IMR-90 (cell line): ENCODE data around the gene ARHGAP21. TPM values are rescaled to one million over a fixed set of nuclear protein-coding genes. Genes with fewer than 3 reads are reported as not detected.

ENCODE experiments used
- ATAC-seq: fragments of 200-7000 bp; cut with Tn5 transposase; 2 replicates; pipeline ENCODE4 v1.9.1; 2020; ENCODE audit warnings: low read depth, mild to moderate bottlenecking, moderate library complexity
- BruUV-seq: library from RNA; stranded (reverse); fragments of 400-500 nt; replicated peaks from 2 replicates; lab custom pipeline; 2021; lab: Mats Ljungman, UMichigan
- CTCF ChIA-PET: fragments of 300-600 bp; formaldehyde crosslinking; extraction: SDS; loops from one replicate; lab custom pipeline; 2021; ENCODE audit warnings: antibody characterized with exemption; lab: Yijun Ruan, JAX
- POLR2A ChIA-PET: fragments of 300-600 bp; sonication (Branson Sonifier 250); formaldehyde crosslinking; loops from one replicate; lab custom pipeline; 2022; ENCODE audit warnings: antibody characterized with exemption; ENCODE audit not compliant: unreplicated experiment; lab: Charles Lee
- DNase-seq: peaks from one replicate; pipeline ENCODE4 v3.0.0; 2013
- H2AFZ ChIP-seq: replicated peaks from 2 replicates; pipeline ENCODE3; 2013; ENCODE audit warnings: low read length, mild to moderate bottlenecking; ENCODE audit not compliant: poor library complexity
- H2AK5ac ChIP-seq: 2 replicates; pipeline ENCODE4 v1.6.1; 2013; ENCODE audit warnings: low read depth, low read length, inconsistent platforms
- H2AK9ac ChIP-seq: replicated peaks from 2 replicates; pipeline ENCODE3; 2013; ENCODE audit warnings: mild to moderate bottlenecking, low read depth, low read length, moderate library complexity; ENCODE audit not compliant: poor library complexity
- H2BK120ac ChIP-seq: 2 replicates; pipeline ENCODE4 v1.6.1; 2013; ENCODE audit warnings: low read depth, low read length, inconsistent platforms
- H2BK15ac ChIP-seq: 3 replicates; pipeline ENCODE4 v1.6.1; 2013; ENCODE audit warnings: low read depth, low read length, inconsistent platforms
- H2BK20ac ChIP-seq: 2 replicates; pipeline ENCODE4 v1.6.1; 2013; ENCODE audit warnings: low read depth, mild to moderate bottlenecking, inconsistent platforms, low read length, moderate library complexity
- H2BK5ac ChIP-seq: 2 replicates; pipeline ENCODE4 v1.6.1; 2013; ENCODE audit warnings: mild to moderate bottlenecking, low read depth, low read length, inconsistent platforms; ENCODE audit not compliant: poor library complexity, severe bottlenecking
- H3K14ac ChIP-seq: replicated peaks from 2 replicates; pipeline ENCODE4 v1.6.1; 2013; ENCODE audit warnings: low read depth, low read length, inconsistent platforms
- H3K18ac ChIP-seq: 2 replicates; pipeline ENCODE4 v1.6.1; 2013; ENCODE audit warnings: low read depth, low read length, control low read depth
- H3K23ac ChIP-seq: 2 replicates; pipeline ENCODE4 v1.6.1; 2013; ENCODE audit warnings: low read depth, low read length, inconsistent platforms
- H3K27ac ChIP-seq: 2 replicates; pipeline ENCODE4 v1.5.1; 2013; ENCODE audit warnings: mild to moderate bottlenecking, control low read depth, low read length; ENCODE audit not compliant: insufficient read depth
- H3K27me3 ChIP-seq: 2 replicates; pipeline ENCODE4 v1.6.1; 2013; ENCODE audit warnings: low read length; ENCODE audit not compliant: control insufficient read depth, insufficient read depth
- H3K36me3 ChIP-seq: 2 replicates; pipeline ENCODE4 v1.6.1; 2013; ENCODE audit warnings: low read length, mixed read lengths; ENCODE audit not compliant: control insufficient read depth, insufficient read depth
- H3K4ac ChIP-seq: 2 replicates; pipeline ENCODE4 v1.6.1; 2013; ENCODE audit warnings: low read depth, low read length, inconsistent platforms
- H3K4me1 ChIP-seq: 2 replicates; pipeline ENCODE4 v1.6.1; 2013; ENCODE audit warnings: low read length, mixed read lengths; ENCODE audit not compliant: control insufficient read depth, insufficient read depth
- H3K4me2 ChIP-seq: 2 replicates; pipeline ENCODE4 v1.6.1; 2013; ENCODE audit warnings: low read depth, mild to moderate bottlenecking, control low read depth, low read length, moderate library complexity
- H3K4me3 ChIP-seq: 2 replicates; pipeline ENCODE4 v1.5.1; 2013; ENCODE audit warnings: low read depth, mild to moderate bottlenecking, control low read depth, low read length, moderate library complexity; ENCODE audit not compliant: insufficient read depth
- H3K56ac ChIP-seq: 2 replicates; pipeline ENCODE4 v1.6.1; 2013; ENCODE audit warnings: low read length, inconsistent platforms; ENCODE audit not compliant: insufficient read depth; ENCODE audit errors: extremely low read depth
- H3K79me1 ChIP-seq, 2 experiments: 2 replicates each; pipeline ENCODE4 v1.6.1; 2013; ENCODE audit warnings: low read length in 2 of 2, inconsistent platforms in 1 of 2, low read depth in 1 of 2
- H3K9ac ChIP-seq: 2 replicates; pipeline ENCODE4 v1.6.1; 2013; ENCODE audit warnings: low read depth, low read length, control low read depth
- H3K9me1 ChIP-seq: 2 replicates; pipeline ENCODE4 v1.6.1; 2013; ENCODE audit warnings: low read length, inconsistent platforms; ENCODE audit not compliant: insufficient read depth
- H3K9me3 ChIP-seq: 2 replicates; pipeline ENCODE4 v1.6.1; 2013; ENCODE audit warnings: low read length; ENCODE audit not compliant: control insufficient read depth, insufficient read depth
- H4K20me1 ChIP-seq: 2 replicates; pipeline ENCODE4 v1.6.1; 2013; ENCODE audit warnings: low read length, inconsistent platforms; ENCODE audit not compliant: insufficient read depth
- H4K5ac ChIP-seq: 2 replicates; pipeline ENCODE4 v1.6.1; 2013; ENCODE audit warnings: mild to moderate bottlenecking, low read depth, low read length, control low read depth
- H4K8ac ChIP-seq, 2 experiments: 2 replicates each; pipeline ENCODE4 v1.6.1; 2013; ENCODE audit warnings: low read depth in 2 of 2, low read length in 2 of 2, control low read depth in 1 of 2, inconsistent platforms in 1 of 2
- H4K91ac ChIP-seq: 2 replicates; pipeline ENCODE4 v1.6.1; 2013; ENCODE audit warnings: low read depth, low read length, inconsistent platforms; ENCODE audit not compliant: insufficient read depth
- BHLHE40 ChIP-seq: fragments of 150-350 bp; IDR thresholded peaks from 2 replicates; pipeline ENCODE4 v1.6.1; 2016; ENCODE audit warnings: mild to moderate bottlenecking, low read depth, low read length
- CEBPB ChIP-seq: IDR thresholded peaks from 2 replicates; pipeline ENCODE4 v1.6.1; 2012; ENCODE audit warnings: low read depth, low read length, improper control_type of control experiment
- MAFK ChIP-seq: IDR thresholded peaks from 2 replicates; pipeline ENCODE4 v1.6.1; 2012; ENCODE audit warnings: low read depth, low read length, improper control_type of control experiment
- MAZ ChIP-seq: IDR thresholded peaks from 2 replicates; pipeline ENCODE4 v1.6.1; 2012; ENCODE audit warnings: low read depth, mild to moderate bottlenecking, low read length, improper control_type of control experiment, moderate library complexity, borderline replicate concordance
- NFE2L2 ChIP-seq: fragments of 150-350 bp; IDR thresholded peaks from 2 replicates; pipeline ENCODE4 v1.6.1; 2016; ENCODE audit warnings: low read depth, mild to moderate bottlenecking, low read length
- RAD21 ChIP-seq: IDR thresholded peaks from 2 replicates; pipeline ENCODE4 v1.6.1; 2012; ENCODE audit warnings: low read length, improper control_type of control experiment
- RFX5 ChIP-seq: IDR thresholded peaks from 2 replicates; pipeline ENCODE4 v1.8.0; 2012; ENCODE audit warnings: low read depth, mild to moderate bottlenecking, low read length, moderate library complexity
- WGBS, 2 experiments: methylation state at CpG; one replicate each; pipeline versions ENCODE4 v1.1.5 to v1.1.7; 2013; ENCODE audit warnings: missing lambda C conversion rate in 2 of 2; ENCODE audit not compliant: insufficient read length in 1 of 2; ENCODE audit errors: extremely low coverage in 2 of 2; 5-methylcytosine and 5-hydroxymethylcytosine counted together
- dilution Hi-C: fragments of 300-500 bp; cut with HindIII; formaldehyde crosslinking; loops from one replicate; pipeline ENCODE4 v1.14.3; 2018; ENCODE audit warnings: low sequenced_read_pairs; ENCODE audit not compliant: unreplicated experiment
- in situ Hi-C: fragments of 300-500 bp; cut with MboI; formaldehyde crosslinking; loops from 3 replicates; pipeline ENCODE4 v1.14.3; 2019; ENCODE audit warnings: low sequenced_read_pairs, inconsistent platforms, mixed read lengths
- intact Hi-C: fragments of 100-400 bp; cut with micrococcal nuclease; formaldehyde crosslinking; loops from 2 replicates; pipeline ENCODE4 v1.10.0; 2022
- polyA plus RNA-seq, 3 experiments: library from polyadenylated mRNA; depleted of rRNA; stranded (reverse); fragments of >200 nt; gene quantifications; 2 replicates each; pipeline ENCODE4 v1.2.3, GENCODE V29; 2012; ENCODE audit warnings: low replicate concordance in 1 of 3
- total RNA-seq: library from RNA; depleted of rRNA; stranded (reverse); fragments of >200 nt; gene quantifications from 2 replicates; pipeline ENCODE4 v1.2.3, GENCODE V29; 2012
- TF ChIP-seq, protein P1 (sequence below): fragments of 150-350 bp; IDR thresholded peaks from 2 replicates; pipeline ENCODE4 v1.6.1; 2016; ENCODE audit warnings: low read depth, mild to moderate bottlenecking, low read length, moderate library complexity, borderline replicate concordance
- TF ChIP-seq, protein P2 (sequence below): fragments of 150-350 bp; IDR thresholded peaks from 2 replicates; pipeline ENCODE4 v1.6.1; 2017; ENCODE audit warnings: mild to moderate bottlenecking, antibody characterized with exemption, low read length, low read depth

The ARHGAP21 gene
- total and polyA plus RNA-seq, 2 of the 4 experiments (the other 2 are of a cell fraction), result 43.3 to 94.3 TPM

DNA sequence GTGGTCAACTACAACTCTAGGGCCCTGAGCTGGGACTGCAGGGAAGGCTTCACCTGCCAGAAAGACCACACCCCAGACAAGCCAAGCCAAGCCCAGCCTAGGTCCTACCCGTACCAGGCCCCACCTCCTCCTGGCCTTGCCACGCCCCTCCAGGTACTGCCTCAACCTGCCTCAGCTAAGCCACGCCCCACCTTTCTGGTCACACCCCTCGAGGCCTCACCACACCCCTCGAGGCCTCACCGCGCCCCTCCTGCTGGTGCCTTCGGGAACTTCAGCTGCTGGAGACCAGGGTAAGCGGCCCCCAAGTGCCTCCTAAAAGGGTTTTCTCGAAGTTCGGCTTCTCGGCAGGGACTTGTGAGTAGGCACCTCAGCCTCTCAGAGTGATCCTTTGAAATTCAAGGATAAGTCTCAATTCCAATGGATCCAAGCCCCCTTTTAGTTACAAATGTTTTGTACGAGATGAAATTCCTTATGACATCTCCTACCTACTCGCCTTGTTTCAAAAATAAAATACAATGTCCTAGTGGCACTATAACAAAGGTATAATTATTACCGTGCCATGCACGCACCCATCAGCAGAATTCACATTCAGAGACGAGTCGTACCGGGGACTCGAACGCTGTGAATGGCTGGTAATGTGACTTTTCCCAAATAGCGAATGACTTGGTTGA is 171.2 kb downstream of the ARHGAP21 start (continued):
- TF ChIP-seq, protein P1, sequence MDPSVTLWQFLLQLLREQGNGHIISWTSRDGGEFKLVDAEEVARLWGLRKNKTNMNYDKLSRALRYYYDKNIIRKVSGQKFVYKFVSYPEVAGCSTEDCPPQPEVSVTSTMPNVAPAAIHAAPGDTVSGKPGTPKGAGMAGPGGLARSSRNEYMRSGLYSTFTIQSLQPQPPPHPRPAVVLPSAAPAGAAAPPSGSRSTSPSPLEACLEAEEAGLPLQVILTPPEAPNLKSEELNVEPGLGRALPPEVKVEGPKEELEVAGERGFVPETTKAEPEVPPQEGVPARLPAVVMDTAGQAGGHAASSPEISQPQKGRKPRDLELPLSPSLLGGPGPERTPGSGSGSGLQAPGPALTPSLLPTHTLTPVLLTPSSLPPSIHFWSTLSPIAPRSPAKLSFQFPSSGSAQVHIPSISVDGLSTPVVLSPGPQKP, result no peak
- TF ChIP-seq NFE2L2, result no peak

DNA sequence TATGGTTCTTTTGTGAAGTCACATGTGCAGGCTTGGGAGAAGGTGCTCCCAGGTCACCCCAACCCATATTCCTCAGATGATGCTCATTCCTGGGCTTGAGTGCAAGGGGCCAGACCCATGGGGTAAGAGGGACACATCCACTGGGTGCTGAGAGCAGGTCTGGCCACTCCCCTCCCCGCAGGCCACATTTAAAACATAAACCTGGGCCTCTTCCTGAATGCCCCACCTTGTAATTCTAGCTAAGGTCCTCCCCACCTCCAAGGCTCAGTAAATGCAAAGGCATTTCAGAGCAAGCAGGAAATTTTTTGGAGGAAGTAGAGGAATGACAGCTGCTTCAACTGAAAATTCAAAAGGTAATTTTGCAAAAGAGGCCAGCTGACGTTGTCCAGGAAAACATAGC is 172.5 kb downstream of the ARHGAP21 start:
- no TSS peak for BruUV-seq
- Histone ChIP-seq H3K4me1 (no peaks in the 10 kb centered on the region), H4K8ac (no peak overlapping the region), H3K14ac (no peak overlapping the region), H2BK5ac (no peak overlapping the region), H3K9ac (no peak overlapping the region), H3K9me3 (no peaks in the 10 kb centered on the region), H3K79me1 (no peaks in the 10 kb centered on the region), H3K18ac (no peak overlapping the region), H2BK15ac (no peak overlapping the region), H4K91ac (no peak overlapping the region), H3K36me3 (peaks cover 2% of the 10 kb centered on the region; the same call in 1 of the 2 replicates), H2BK120ac (no peak overlapping the region), H3K9me1 (no peaks in the 10 kb centered on the region), H2AFZ (no peak overlapping the region), H3K27me3 (peaks cover 3% of the 10 kb centered on the region; the same call in 1 of the 2 replicates), H3K23ac (no peak overlapping the region), H3K27ac (no peak overlapping the region), H3K56ac (no peak overlapping the region), H2BK20ac (no peak overlapping the region), H4K20me1 (no peaks in the 10 kb centered on the region), H3K4ac (no peak overlapping the region), H2AK9ac (no peak overlapping the region), H4K5ac (no peak overlapping the region), H3K4me3 (no peak overlapping the region), H3K4me2 (no peak overlapping the region), H2AK5ac (no peak overlapping the region)
- TF ChIP-seq MAZ (no peak), RFX5 (no peak), BHLHE40 (no peak), CEBPB (no peak), MAFK (no peak), RAD21 (no peak)
- TF ChIP-seq, protein P2, sequence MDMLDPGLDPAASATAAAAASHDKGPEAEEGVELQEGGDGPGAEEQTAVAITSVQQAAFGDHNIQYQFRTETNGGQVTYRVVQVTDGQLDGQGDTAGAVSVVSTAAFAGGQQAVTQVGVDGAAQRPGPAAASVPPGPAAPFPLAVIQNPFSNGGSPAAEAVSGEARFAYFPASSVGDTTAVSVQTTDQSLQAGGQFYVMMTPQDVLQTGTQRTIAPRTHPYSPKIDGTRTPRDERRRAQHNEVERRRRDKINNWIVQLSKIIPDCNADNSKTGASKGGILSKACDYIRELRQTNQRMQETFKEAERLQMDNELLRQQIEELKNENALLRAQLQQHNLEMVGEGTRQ, result no peak
- intact Hi-C loops (no loop called here), in situ Hi-C loops (loop anchor here (10.0 kb wide), 1 partner anchor 556 kb away; no protein-coding TSS in a partner anchor), dilution Hi-C loops (no loop called here)
- ChIA-PET POLR2A (no interaction called here), CTCF (no interaction called here)
- no CpG with 5 or more reads among the region's 2 CpGs for WGBS, 2 experiments
- ATAC-seq, result no peak
- DNase-seq, result no peak
